Measurements from ENCODE around the gene PDE5A.

DNA sequence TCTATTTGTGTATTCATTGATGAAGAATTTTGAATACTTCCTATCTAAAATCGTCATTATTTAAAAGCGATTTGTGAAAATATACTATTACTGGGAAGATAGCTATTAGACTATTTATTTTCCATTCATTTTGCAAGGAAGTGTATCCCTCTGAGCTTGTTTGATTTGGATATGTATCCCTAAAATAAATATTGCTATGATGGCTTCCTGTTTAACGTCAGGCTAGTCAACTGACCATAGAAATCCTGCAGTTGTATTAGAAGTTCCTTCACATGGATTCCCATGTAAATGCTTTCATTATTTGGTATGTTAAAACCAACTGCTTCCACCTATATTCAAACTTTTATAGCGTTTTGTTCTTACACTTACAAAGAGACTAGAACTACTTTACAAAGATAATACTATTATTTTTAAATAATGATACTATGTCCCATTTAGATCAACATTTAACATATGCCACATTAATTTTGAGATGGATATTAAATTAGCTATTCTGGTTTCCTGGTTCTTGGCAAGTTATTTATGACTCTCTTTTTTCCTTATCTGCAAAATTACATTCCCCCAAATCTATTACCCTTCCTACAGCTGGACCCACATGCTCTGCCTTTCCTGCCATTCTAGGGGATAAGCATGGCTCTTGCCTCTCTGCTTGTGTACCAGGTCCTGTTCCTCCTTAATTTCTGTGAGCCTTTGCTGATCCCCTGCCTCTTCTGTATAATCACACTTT lies 26.7 kb upstream of the PDE5A start:
- TF ChIP-seq YY1 (IDR thresholded peaks at IDR 0.05; ENCODE audit: extremely low read depth, insufficient replicate concordance, low read depth, low read length) (no peak), CEBPB (IDR thresholded peaks at IDR 0.05; ENCODE audit: low read depth) (no peak), MAX (IDR thresholded peaks at IDR 0.05) (no peak), EZH2 (IDR thresholded peaks at IDR 0.05) (no peak), EGR1 (IDR thresholded peaks at IDR 0.05; ENCODE audit: low read depth) (no peak), CBX3 (IDR thresholded peaks at IDR 0.05; ENCODE audit: low read depth) (no peak), EZH2phosphoT487 (IDR thresholded peaks at IDR 0.05; ENCODE audit: borderline replicate concordance) (no peak), POLR2AphosphoS5 (IDR thresholded peaks at IDR 0.05; ENCODE audit: low read depth, low read length) (no peak)
- TF ChIP-seq, protein P1, sequence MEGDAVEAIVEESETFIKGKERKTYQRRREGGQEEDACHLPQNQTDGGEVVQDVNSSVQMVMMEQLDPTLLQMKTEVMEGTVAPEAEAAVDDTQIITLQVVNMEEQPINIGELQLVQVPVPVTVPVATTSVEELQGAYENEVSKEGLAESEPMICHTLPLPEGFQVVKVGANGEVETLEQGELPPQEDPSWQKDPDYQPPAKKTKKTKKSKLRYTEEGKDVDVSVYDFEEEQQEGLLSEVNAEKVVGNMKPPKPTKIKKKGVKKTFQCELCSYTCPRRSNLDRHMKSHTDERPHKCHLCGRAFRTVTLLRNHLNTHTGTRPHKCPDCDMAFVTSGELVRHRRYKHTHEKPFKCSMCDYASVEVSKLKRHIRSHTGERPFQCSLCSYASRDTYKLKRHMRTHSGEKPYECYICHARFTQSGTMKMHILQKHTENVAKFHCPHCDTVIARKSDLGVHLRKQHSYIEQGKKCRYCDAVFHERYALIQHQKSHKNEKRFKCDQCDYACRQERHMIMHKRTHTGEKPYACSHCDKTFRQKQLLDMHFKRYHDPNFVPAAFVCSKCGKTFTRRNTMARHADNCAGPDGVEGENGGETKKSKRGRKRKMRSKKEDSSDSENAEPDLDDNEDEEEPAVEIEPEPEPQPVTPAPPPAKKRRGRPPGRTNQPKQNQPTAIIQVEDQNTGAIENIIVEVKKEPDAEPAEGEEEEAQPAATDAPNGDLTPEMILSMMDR (IDR thresholded peaks at IDR 0.05 in 2 of 3, conservative IDR thresholded peaks at IDR 0.05 in 1 of 3; ENCODE audit: borderline replicate concordance in 1 of 3, insufficient read depth in 1 of 3, low read depth in 2 of 3, low read length in 2 of 3) = no peak
